Neural crest cell (in vitro differentiated cells): Measurements from ENCODE around the gene ARHGEF4. TPM values are rescaled to one million over a fixed set of nuclear protein-coding genes. Genes with fewer than 3 reads are reported as not detected.

Experiments
- DNase-seq: peaks from one replicate; pipeline ENCODE4 v3.0.0; 2021; ENCODE audit warnings: low read depth, mixed read lengths, low spot score
- H3K27ac Mint-ChIP-seq: one replicate; pipeline ENCODE4 v1.8.0; 2021; ENCODE audit warnings: mild to moderate bottlenecking, mixed read lengths; ENCODE audit not compliant: unreplicated experiment
- H3K27me3 Mint-ChIP-seq: 2 replicates; pipeline ENCODE4 v1.8.0; 2021; ENCODE audit warnings: low read depth, mild to moderate bottlenecking, mixed read lengths
- H3K36me3 Mint-ChIP-seq: 2 replicates; pipeline ENCODE4 v1.8.0; 2021; ENCODE audit warnings: low read depth, mild to moderate bottlenecking, mixed read lengths
- H3K4me1 Mint-ChIP-seq: 2 replicates; pipeline ENCODE4 v1.8.0; 2021; ENCODE audit warnings: mixed read lengths
- H3K4me3 Mint-ChIP-seq: one replicate; pipeline ENCODE4 v1.8.0; 2021; ENCODE audit warnings: mild to moderate bottlenecking, mixed read lengths
- H3K9me3 Mint-ChIP-seq: 2 replicates; pipeline ENCODE4 v1.8.0; 2021; ENCODE audit warnings: mixed read lengths
- CTCF ChIP-seq: fragments of 200-600 bp; sonication (generic); conservative IDR thresholded peaks from 2 replicates; pipeline ENCODE4 v1.5.0; 2021; ENCODE audit warnings: antibody characterized with exemption, mild to moderate bottlenecking
- total RNA-seq: library from RNA; stranded (reverse); gene quantifications from 2 replicates; pipeline ENCODE4 v1.2.1, GENCODE V29; 2021

The ARHGEF4 gene
- total RNA-seq, 1 donor from 2014 or later = 22.1 TPM

GRCh38 chr2:131031875-131032274 lies 195.2 kb downstream of the ARHGEF4 start:
- peaks cover 12% of the 10 kb centered on the region for H3K27me3 Mint-ChIP-seq
- no peak for DNase-seq
- H3K27ac Mint-ChIP-seq = no peak overlapping the region
- peaks cover 9% of the 10 kb centered on the region for H3K4me1 Mint-ChIP-seq
- TF ChIP-seq CTCF = no peak
- H3K9me3 Mint-ChIP-seq = peaks cover 5% of the 10 kb centered on the region
- H3K4me3 Mint-ChIP-seq = no peak overlapping the region
- H3K36me3 Mint-ChIP-seq = peaks cover 5% of the 10 kb centered on the region

GRCh38 chr2:131032393-131032836 lies 195.7 kb downstream of the ARHGEF4 start:
- Mint-ChIP-seq H3K4me3 (no peak overlapping the region), H3K27ac (no peak overlapping the region), H3K4me1 (peaks cover 9% of the 10 kb centered on the region), H3K27me3 (peaks cover 12% of the 10 kb centered on the region), H3K36me3 (no peaks in the 10 kb centered on the region), H3K9me3 (no peaks in the 10 kb centered on the region)
- no peak for DNase-seq
- TF ChIP-seq CTCF = no peak

- no peak for TF ChIP-seq CTCF
- peaks cover 12% of the 10 kb centered on the region for H3K27me3 Mint-ChIP-seq
- H3K9me3 Mint-ChIP-seq = no peaks in the 10 kb centered on the region
- peak overlapping the region; percentile 79 for H3K4me3 Mint-ChIP-seq
- no peak overlapping the region for H3K27ac Mint-ChIP-seq
- no peak for DNase-seq
- no peaks in the 10 kb centered on the region for H3K36me3 Mint-ChIP-seq
- peaks cover 9% of the 10 kb centered on the region for H3K4me1 Mint-ChIP-seq
These were observed 197.0 kb downstream of the ARHGEF4 start for GRCh38 chr2:131033786-131034121.

- Mint-ChIP-seq H3K9me3 (no peaks in the 10 kb centered on the region), H3K36me3 (no peaks in the 10 kb centered on the region), H3K27ac (no peak overlapping the region), H3K4me1 (peaks cover 9% of the 10 kb centered on the region), H3K4me3 (peak overlapping the region; percentile 79), H3K27me3 (peaks cover 12% of the 10 kb centered on the region)
- TF ChIP-seq CTCF = no peak
- peak; percentile 48 for DNase-seq
These were observed 197.7 kb downstream of the ARHGEF4 start for GRCh38 chr2:131034122-131035051.

- peaks cover 9% of the 10 kb centered on the region for H3K4me1 Mint-ChIP-seq
- no peaks in the 10 kb centered on the region for H3K9me3 Mint-ChIP-seq
- TF ChIP-seq CTCF = no peak
- peaks cover 12% of the 10 kb centered on the region for H3K27me3 Mint-ChIP-seq
- H3K36me3 Mint-ChIP-seq = no peaks in the 10 kb centered on the region
- H3K4me3 Mint-ChIP-seq = peak overlapping the region; percentile 47
- DNase-seq = no peak
- no peak overlapping the region for H3K27ac Mint-ChIP-seq
These were observed 198.6 kb downstream of the ARHGEF4 start for GRCh38 chr2:131035112-131035825.
